Brain microvascular endothelial cell (primary cell): ENCODE data around the gene SGPP1.
A peak's percentile ranks its signal among the peaks of the same experiment; 100 is the strongest.
"Not testable (repeated sequence)": the region's sequence is repeated elsewhere in the genome, so short reads cannot be mapped to it uniquely, and the experiment has no call there.

ENCODE experiments used
- DNase-seq: peaks from one replicate; pipeline ENCODE4 v3.0.0-alpha.2; 2020
- H3K27ac ChIP-seq: fragments of 250-450 bp; sonication (Bioruptor Pico); 2 replicates; pipeline ENCODE4 v1.5.1; 2020; ENCODE audit warnings: mild to moderate bottlenecking, moderate library complexity
- H3K27me3 ChIP-seq: fragments of 250-450 bp; sonication (Bioruptor Pico); replicated peaks from 2 replicates; pipeline ENCODE4 v1.5.1; 2020; ENCODE audit warnings: mild to moderate bottlenecking
- H3K36me3 ChIP-seq: fragments of 250-450 bp; sonication (Bioruptor Pico); replicated peaks from 2 replicates; pipeline ENCODE4 v1.5.1; 2020; ENCODE audit warnings: mild to moderate bottlenecking
- H3K4me3 ChIP-seq: 2 replicates; pipeline ENCODE4 v1.5.1; 2011; ENCODE audit warnings: low read depth, mild to moderate bottlenecking, control low read depth, low read length, moderate library complexity
- in situ Hi-C: cut with HindIII; loops from 2 replicates; pipeline ENCODE4 v1.10.0; 2017; ENCODE audit warnings: low sequenced_read_pairs, low pct_ligation_motif_present
- TF ChIP-seq, protein P1 (sequence below): IDR thresholded peaks from 2 replicates; pipeline ENCODE4 v1.5.1; 2011; ENCODE audit warnings: low read depth, mild to moderate bottlenecking, moderate library complexity, low read length, control low read depth, inconsistent platforms; ENCODE audit errors: missing control alignments

Gene SGPP1

DNA sequence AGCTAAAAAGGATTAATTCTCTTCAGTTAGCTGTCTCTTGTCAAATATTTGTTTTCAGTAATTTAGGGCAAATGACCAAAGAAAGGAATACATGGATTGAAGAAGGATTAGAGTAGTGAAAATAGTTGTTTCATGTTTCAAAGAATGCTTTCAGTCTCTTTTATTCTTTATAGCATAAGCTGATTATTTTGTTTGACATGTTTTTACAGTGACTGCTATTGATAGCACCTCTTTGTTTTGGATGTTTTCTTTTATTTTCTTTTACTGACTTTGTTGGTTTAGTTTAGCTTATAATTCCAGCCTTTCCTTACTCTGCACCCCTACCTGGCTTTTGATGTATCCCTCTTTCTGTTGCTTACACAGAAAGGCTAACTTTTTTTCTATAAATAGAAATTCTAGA is 29.3 kb upstream of the SGPP1 start:
- no peak overlapping the region for H3K27ac ChIP-seq
- DNase-seq, result no peak
- H3K4me3 ChIP-seq, result no peak overlapping the region
- in situ Hi-C loops, result no loop called here
- TF ChIP-seq, protein P1, sequence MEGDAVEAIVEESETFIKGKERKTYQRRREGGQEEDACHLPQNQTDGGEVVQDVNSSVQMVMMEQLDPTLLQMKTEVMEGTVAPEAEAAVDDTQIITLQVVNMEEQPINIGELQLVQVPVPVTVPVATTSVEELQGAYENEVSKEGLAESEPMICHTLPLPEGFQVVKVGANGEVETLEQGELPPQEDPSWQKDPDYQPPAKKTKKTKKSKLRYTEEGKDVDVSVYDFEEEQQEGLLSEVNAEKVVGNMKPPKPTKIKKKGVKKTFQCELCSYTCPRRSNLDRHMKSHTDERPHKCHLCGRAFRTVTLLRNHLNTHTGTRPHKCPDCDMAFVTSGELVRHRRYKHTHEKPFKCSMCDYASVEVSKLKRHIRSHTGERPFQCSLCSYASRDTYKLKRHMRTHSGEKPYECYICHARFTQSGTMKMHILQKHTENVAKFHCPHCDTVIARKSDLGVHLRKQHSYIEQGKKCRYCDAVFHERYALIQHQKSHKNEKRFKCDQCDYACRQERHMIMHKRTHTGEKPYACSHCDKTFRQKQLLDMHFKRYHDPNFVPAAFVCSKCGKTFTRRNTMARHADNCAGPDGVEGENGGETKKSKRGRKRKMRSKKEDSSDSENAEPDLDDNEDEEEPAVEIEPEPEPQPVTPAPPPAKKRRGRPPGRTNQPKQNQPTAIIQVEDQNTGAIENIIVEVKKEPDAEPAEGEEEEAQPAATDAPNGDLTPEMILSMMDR, result no peak
- H3K27me3 ChIP-seq, result no peaks in the 10 kb centered on the region
- H3K36me3 ChIP-seq, result no peaks in the 10 kb centered on the region

- TF ChIP-seq, protein P1, result no peak
- Histone ChIP-seq H3K27me3 (no peaks in the 10 kb centered on the region), H3K4me3 (no peak overlapping the region), H3K36me3 (no peaks in the 10 kb centered on the region), H3K27ac (no peak overlapping the region)
- peak; percentile 79 for DNase-seq
- in situ Hi-C loops, result no loop called here
Measured at GRCh38 chr14:63752449-63753169, 24.7 kb upstream of the SGPP1 start.

- H3K27ac ChIP-seq, H3K27me3 ChIP-seq, H3K4me3 ChIP-seq, H3K36me3 ChIP-seq, DNase-seq, in situ Hi-C loops: not testable (repeated sequence)
Measured at GRCh38 chr14:63751076-63751475, 23.2 kb upstream of the SGPP1 start.

GRCh38 chr14:63747846-63748245 is 20.0 kb upstream of the SGPP1 start:
- no peak for DNase-seq
- H3K4me3 ChIP-seq, result no peak overlapping the region
- H3K27me3 ChIP-seq, result no peaks in the 10 kb centered on the region
- no peaks in the 10 kb centered on the region for H3K36me3 ChIP-seq
- in situ Hi-C loops, result no loop called here
- H3K27ac ChIP-seq, result no peak overlapping the region
- TF ChIP-seq, protein P1, result no peak

GRCh38 chr14:63745858-63746425 is 18.1 kb upstream of the SGPP1 start:
- DNase-seq, result no peak
- Histone ChIP-seq H3K27ac (no peak overlapping the region), H3K27me3 (no peaks in the 10 kb centered on the region), H3K36me3 (no peaks in the 10 kb centered on the region), H3K4me3 (no peak overlapping the region)
- in situ Hi-C loops, result no loop called here
- TF ChIP-seq, protein P1, result no peak

GRCh38 chr14:63745272-63745671 is 17.4 kb upstream of the SGPP1 start:
- TF ChIP-seq, protein P1, result no peak
- H3K4me3 ChIP-seq, result no peak overlapping the region
- in situ Hi-C loops, result no loop called here
- H3K27ac ChIP-seq, result no peak overlapping the region
- H3K27me3 ChIP-seq, result no peaks in the 10 kb centered on the region
- no peak for DNase-seq
- H3K36me3 ChIP-seq, result no peaks in the 10 kb centered on the region
